GM19240 (cell line): Measurements from ENCODE around the gene SLC13A4.
"Not testable (repeated sequence)": the region's sequence is repeated elsewhere in the genome, so short reads cannot be mapped to it uniquely, and the experiment has no call there.

Experiments
- DNase-seq: peaks from one replicate; pipeline ENCODE4 v3.0.0; 2011; ENCODE audit warnings: low spot score; ENCODE audit not compliant: insufficient read length

Gene SLC13A4

GRCh38 chr7:135664046-135664589 is 63.9 kb downstream of the SLC13A4 start:
- DNase-seq, result no peak

- DNase-seq, result peak; percentile 76
Measured at GRCh38 chr7:135662373-135663114, 65.4 kb downstream of the SLC13A4 start, which contains the start of gene STMP1. STMP1 (plus strand) TSS chr7:135662514.

GRCh38 chr7:135662123-135662372 is 65.9 kb downstream of the SLC13A4 start:
- no peak for DNase-seq

- no peak for DNase-seq
Measured at GRCh38 chr7:135661311-135662122, 66.5 kb downstream of the SLC13A4 start.

GRCh38 chr7:135659159-135659846 is 68.7 kb downstream of the SLC13A4 start:
- no peak for DNase-seq

GRCh38 chr7:135658564-135658963 is 69.4 kb downstream of the SLC13A4 start:
- DNase-seq, result no peak

- no peak for DNase-seq
Measured at GRCh38 chr7:135653340-135654080, 74.5 kb downstream of the SLC13A4 start.

GRCh38 chr7:135650831-135651573 is 77.0 kb downstream of the SLC13A4 start:
- no peak for DNase-seq

GRCh38 chr7:135648235-135648634 is 79.8 kb downstream of the SLC13A4 start:
- no peak for DNase-seq

- no peak for DNase-seq
Measured at GRCh38 chr7:135647755-135648154, 80.2 kb downstream of the SLC13A4 start.

- no peak for DNase-seq
Measured at GRCh38 chr7:135645296-135645904, 82.6 kb downstream of the SLC13A4 start.

GRCh38 chr7:135644729-135645128 is 83.3 kb downstream of the SLC13A4 start:
- DNase-seq, result no peak

GRCh38 chr7:135644154-135644553 is 83.8 kb downstream of the SLC13A4 start:
- DNase-seq, result no peak

GRCh38 chr7:135639690-135640089 is 88.3 kb downstream of the SLC13A4 start:
- DNase-seq, result not testable (repeated sequence)

- no peak for DNase-seq
Measured at GRCh38 chr7:135634191-135634878, 93.7 kb downstream of the SLC13A4 start.
